Osteocyte (in vitro differentiated cells): ENCODE measurements around the gene ATF7. TPM values are rescaled to one million over a fixed set of nuclear protein-coding genes. Genes with fewer than 3 reads are reported as not detected.

Experiments used
- DNase-seq: peaks from one replicate; pipeline ENCODE4 v3.0.0; 2021; ENCODE audit warnings: mixed read lengths; ENCODE audit not compliant: unreplicated experiment; ENCODE audit errors: extremely low spot score
- H3K27ac Mint-ChIP-seq: one replicate; pipeline ENCODE4 v1.8.0; 2021; ENCODE audit warnings: mild to moderate bottlenecking, mixed read lengths; ENCODE audit not compliant: unreplicated experiment
- H3K27me3 Mint-ChIP-seq: one replicate; pipeline ENCODE4 v1.8.0; 2021; ENCODE audit warnings: mixed read lengths; ENCODE audit not compliant: unreplicated experiment
- H3K36me3 Mint-ChIP-seq: one replicate; pipeline ENCODE4 v1.8.0; 2021; ENCODE audit warnings: mixed read lengths; ENCODE audit not compliant: unreplicated experiment
- H3K4me1 Mint-ChIP-seq: one replicate; pipeline ENCODE4 v1.8.0; 2021; ENCODE audit warnings: mixed read lengths; ENCODE audit not compliant: unreplicated experiment
- H3K4me3 Mint-ChIP-seq: one replicate; pipeline ENCODE4 v1.8.0; 2021; ENCODE audit warnings: mild to moderate bottlenecking, moderate library complexity, mixed read lengths; ENCODE audit not compliant: unreplicated experiment
- H3K9me3 Mint-ChIP-seq: one replicate; pipeline ENCODE4 v1.8.0; 2021; ENCODE audit warnings: mixed read lengths; ENCODE audit not compliant: unreplicated experiment
- long read RNA-seq: library from polyadenylated mRNA; unstranded; transcript quantifications from one replicate; pipeline ENCODE4 v2.0.0, GENCODE V29; 2021
- total RNA-seq: library from RNA; stranded (reverse); gene quantifications from 2 replicates; pipeline ENCODE4 v1.2.1, GENCODE V29; 2021
- TF ChIP-seq, protein P1 (sequence below): fragments of 200-600 bp; sonication (generic); IDR thresholded peaks from 2 replicates; pipeline ENCODE4 v1.5.0; 2021; ENCODE audit warnings: antibody characterized with exemption, mild to moderate bottlenecking, moderate library complexity

The ATF7 gene
- 46.6 and 50.0 TPM in 2 replicates for total RNA-seq
- long read RNA-seq, partial matches to known transcripts, result 0 of 13 reads
- long read RNA-seq, other reads (novel, unspliced or antisense), result 7 of 13 reads

DNA sequence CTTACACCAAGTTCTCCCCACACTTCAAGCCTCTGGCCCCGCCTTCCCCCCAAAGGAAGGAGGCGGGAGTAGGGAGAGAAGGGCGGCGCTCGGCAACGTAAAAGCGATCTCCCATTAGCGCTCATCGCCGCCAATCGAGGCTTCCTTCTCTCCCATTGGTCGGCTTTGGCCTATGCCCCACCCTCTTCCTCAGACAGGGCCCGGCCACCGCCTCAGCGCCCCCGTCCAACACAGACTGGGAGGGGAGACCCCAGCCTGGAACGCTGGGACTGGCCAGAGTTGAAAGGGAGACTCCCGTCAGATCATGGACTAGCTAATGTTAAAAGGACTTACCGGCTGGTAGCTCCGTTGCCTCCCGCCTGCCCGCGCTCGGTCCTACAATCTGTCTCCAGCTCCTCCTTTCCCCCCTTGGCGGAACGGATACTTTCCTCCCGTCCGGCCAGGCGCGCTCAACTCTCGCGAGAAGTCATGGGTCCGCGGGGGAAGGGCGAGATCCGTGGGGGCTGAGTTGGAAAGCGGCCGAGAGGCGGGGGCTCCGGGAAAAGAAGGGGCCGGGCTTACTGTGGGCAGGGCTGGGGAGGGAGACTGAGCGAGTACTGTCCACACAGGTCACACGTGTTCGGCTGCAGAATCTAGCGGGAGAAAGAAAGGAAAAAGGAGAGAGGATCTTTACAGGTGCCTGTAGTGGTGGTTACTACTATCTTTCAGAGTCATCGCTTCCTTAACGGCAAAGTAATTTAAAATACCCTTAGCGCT lies at the start of gene ATF7:
TSS of gene ATF7 (minus strand) at position 437 of the 756 bp plus-strand sequence. CDS start 25,382 bp downstream, outside the sequence.
- H3K4me3 Mint-ChIP-seq, result peak within 1 kb of the TSS; percentile 97
- H3K4me1 Mint-ChIP-seq, result peaks cover 47% of the 10 kb centered on the region
- peak; percentile 99 for DNase-seq
- TF ChIP-seq, protein P1, sequence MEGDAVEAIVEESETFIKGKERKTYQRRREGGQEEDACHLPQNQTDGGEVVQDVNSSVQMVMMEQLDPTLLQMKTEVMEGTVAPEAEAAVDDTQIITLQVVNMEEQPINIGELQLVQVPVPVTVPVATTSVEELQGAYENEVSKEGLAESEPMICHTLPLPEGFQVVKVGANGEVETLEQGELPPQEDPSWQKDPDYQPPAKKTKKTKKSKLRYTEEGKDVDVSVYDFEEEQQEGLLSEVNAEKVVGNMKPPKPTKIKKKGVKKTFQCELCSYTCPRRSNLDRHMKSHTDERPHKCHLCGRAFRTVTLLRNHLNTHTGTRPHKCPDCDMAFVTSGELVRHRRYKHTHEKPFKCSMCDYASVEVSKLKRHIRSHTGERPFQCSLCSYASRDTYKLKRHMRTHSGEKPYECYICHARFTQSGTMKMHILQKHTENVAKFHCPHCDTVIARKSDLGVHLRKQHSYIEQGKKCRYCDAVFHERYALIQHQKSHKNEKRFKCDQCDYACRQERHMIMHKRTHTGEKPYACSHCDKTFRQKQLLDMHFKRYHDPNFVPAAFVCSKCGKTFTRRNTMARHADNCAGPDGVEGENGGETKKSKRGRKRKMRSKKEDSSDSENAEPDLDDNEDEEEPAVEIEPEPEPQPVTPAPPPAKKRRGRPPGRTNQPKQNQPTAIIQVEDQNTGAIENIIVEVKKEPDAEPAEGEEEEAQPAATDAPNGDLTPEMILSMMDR, result no peak
- H3K36me3 Mint-ChIP-seq, result no peaks in the 10 kb centered on the region
- H3K27ac Mint-ChIP-seq, result peak within 1 kb of the TSS; percentile 98
- no peaks in the 10 kb centered on the region for H3K9me3 Mint-ChIP-seq
- H3K27me3 Mint-ChIP-seq, result peaks cover 3% of the 10 kb centered on the region

DNA sequence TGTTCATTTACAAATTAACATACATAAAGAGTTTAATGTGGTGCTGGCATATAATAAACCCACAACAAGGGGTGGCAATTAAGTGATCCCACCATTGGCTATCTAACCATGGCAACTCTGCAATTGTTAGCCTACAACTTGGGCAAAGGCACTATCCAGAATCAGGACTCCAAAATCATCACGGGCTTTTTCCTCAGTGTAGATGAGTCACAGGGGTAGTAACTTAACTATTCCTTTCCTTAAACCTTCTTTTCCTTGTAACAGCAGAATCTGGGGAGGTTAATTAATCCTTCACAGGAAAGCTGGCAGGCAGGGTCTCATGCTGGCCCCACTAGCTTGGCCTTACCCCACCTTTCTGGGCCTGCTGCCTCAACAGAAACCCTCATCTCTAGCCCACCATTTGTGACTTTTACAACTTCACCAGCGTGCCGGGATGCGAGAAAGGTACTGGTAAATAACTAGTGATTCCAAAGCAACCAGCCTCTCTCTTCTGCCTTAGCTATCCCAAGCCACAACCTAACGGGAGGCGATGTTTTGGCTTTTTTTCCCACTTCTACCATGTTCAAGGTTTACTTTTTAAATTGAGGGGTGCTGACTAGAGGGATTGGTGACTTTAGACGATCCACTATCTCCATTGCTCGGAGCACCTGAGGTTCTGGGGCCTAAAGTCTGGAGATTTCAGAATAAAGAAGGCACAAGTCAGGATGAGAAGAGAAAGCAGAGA lies 49.0 kb upstream of the ATF7 start:
- H3K4me3 Mint-ChIP-seq, result peak overlapping the region; percentile 98
- TF ChIP-seq, protein P1, result no peak
- peaks cover 20% of the 10 kb centered on the region for H3K27me3 Mint-ChIP-seq
- no peak for DNase-seq
- H3K4me1 Mint-ChIP-seq, result peaks cover 13% of the 10 kb centered on the region
- H3K9me3 Mint-ChIP-seq, result no peaks in the 10 kb centered on the region
- H3K36me3 Mint-ChIP-seq, result peaks cover 14% of the 10 kb centered on the region
- H3K27ac Mint-ChIP-seq, result peak overlapping the region; percentile 92

DNA sequence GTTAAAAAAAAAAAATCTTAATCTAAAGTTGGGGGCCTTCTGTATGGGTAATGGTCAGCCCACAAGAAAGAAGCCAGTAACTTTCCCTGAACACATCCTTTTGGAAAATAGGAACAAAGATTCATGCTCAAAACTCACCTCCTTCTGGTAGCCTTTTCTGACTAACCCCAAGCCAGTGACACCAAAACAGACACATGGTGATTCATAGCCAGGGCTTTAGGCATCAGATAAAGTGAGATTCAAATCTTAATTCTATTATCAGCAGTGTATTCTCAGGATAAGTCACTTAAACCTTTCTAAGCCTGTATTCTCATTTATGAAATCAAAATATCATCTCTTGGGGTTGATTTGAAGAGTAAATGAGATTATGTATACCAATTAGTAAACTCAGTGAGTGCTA lies 44.8 kb upstream of the ATF7 start:
- Mint-ChIP-seq H3K4me1 (peaks cover 9% of the 10 kb centered on the region), H3K4me3 (no peak overlapping the region), H3K27me3 (no peaks in the 10 kb centered on the region), H3K36me3 (peaks cover 27% of the 10 kb centered on the region), H3K9me3 (no peaks in the 10 kb centered on the region), H3K27ac (no peak overlapping the region)
- DNase-seq, result no peak
- TF ChIP-seq, protein P1, result no peak

DNA sequence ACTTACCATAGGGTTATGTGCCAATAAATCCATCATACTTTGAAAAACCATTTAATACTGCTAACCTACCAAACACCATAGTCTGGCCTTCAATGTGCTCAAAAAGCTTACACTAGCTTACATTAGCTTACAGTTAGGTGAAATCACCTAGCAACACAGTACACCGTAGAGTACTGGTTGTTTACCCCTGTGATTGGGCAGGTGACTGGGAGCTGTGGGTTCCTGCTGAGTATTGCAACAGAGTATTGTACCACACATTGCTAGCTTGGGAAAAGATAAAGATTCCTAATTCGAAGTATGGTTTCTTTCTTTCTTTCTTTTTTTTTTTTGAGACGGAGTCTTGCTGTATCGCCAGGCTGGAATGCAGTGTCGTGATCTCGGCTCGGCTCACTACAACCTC lies 44.1 kb upstream of the ATF7 start:
- peaks cover 9% of the 10 kb centered on the region for H3K4me1 Mint-ChIP-seq
- H3K27ac Mint-ChIP-seq, result no peak overlapping the region
- DNase-seq, result no peak
- peaks cover 33% of the 10 kb centered on the region for H3K36me3 Mint-ChIP-seq
- no peaks in the 10 kb centered on the region for H3K27me3 Mint-ChIP-seq
- H3K4me3 Mint-ChIP-seq, result no peak overlapping the region
- no peaks in the 10 kb centered on the region for H3K9me3 Mint-ChIP-seq
- TF ChIP-seq, protein P1, result no peak

DNA sequence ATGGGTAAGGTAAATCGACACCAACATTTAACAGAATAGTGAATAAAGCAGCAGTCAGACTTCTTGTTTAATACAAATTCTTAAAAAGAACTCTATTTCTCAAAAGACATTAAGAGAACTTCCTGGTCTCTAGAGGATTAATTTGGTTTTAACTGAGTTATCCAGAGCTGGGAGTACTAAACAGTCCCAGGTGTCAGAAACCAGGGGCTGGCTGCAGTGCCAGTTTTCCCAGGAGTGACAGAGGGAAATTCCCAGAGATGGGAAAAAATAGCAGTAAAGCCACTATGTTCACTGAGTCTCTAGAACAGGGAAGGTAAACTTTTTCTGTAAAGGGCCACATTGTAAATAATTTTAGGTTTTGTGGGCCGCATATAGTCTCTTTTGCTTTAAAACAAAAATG lies 40.9 kb upstream of the ATF7 start:
- Mint-ChIP-seq H3K27ac (no peak overlapping the region), H3K4me1 (no peaks in the 10 kb centered on the region), H3K27me3 (no peaks in the 10 kb centered on the region), H3K36me3 (peaks cover 41% of the 10 kb centered on the region), H3K9me3 (no peaks in the 10 kb centered on the region), H3K4me3 (no peak overlapping the region)
- no peak for DNase-seq
- TF ChIP-seq, protein P1, result no peak
